ENCODE data around the gene ARHGAP26.

Gene ARHGAP26

DNA sequence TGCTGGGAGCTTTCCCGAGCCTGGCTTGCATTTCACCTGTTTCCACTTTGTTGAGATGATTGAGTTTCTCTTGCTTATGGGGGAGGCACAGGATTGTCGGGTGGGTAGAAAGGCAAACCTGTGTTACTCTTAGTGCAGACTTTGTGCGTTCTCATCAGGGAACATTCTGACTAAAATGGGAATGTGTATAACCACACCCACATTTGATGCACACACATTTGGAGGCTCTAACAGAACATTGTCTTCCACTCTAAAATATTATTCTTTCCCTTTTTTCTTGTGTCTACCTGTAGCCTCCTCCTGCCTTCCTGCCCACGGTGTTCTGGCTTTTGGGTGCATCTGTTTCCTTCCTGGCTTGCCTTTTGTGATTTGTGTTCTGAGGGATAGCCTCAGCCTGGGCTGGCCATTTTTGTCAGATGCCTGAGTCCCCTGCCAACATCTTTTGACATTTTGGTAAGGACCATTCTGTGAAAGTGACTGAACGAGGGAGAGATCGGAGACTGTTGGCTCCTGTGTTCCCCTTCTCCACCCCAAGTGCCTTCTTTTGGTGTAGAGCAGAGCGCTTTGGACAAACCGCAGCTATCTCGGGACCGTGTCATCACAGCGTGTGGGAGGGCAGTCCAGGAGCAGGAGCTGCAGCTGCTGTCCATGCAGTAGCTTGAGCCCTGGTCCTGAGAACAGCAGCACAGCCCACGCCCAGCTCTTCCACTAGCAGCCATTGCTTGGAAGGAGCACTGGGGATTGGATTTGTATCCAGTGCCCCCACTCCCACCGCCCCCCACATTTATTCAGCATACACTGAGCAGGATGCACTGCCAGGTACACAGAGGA, 101.4 kb downstream of the ARHGAP26 start:
- TF ChIP-seq, protein P1, sequence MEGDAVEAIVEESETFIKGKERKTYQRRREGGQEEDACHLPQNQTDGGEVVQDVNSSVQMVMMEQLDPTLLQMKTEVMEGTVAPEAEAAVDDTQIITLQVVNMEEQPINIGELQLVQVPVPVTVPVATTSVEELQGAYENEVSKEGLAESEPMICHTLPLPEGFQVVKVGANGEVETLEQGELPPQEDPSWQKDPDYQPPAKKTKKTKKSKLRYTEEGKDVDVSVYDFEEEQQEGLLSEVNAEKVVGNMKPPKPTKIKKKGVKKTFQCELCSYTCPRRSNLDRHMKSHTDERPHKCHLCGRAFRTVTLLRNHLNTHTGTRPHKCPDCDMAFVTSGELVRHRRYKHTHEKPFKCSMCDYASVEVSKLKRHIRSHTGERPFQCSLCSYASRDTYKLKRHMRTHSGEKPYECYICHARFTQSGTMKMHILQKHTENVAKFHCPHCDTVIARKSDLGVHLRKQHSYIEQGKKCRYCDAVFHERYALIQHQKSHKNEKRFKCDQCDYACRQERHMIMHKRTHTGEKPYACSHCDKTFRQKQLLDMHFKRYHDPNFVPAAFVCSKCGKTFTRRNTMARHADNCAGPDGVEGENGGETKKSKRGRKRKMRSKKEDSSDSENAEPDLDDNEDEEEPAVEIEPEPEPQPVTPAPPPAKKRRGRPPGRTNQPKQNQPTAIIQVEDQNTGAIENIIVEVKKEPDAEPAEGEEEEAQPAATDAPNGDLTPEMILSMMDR (IDR thresholded peaks at IDR 0.05), result no peak

DNA sequence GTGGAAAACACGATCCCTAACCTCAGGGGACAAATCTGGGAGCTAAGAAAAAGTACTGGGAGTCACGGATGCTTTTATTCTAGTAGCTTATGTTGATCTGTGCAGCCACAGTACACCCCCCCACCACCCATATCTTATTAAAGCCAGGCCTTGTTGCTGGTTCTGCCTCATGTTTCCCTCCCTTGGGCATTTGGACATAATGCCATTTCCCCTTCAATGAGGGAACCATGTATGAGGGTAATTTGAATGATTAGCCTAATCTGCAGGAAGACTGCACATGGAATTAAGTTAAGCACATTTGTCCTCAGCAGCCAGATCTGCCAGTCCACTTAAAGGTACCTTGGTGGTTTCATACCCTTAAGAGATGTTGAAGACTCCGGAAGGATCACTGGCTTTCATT, 102.0 kb downstream of the ARHGAP26 start:
- TF ChIP-seq, protein P1 (IDR thresholded peaks at IDR 0.05), result no peak

DNA sequence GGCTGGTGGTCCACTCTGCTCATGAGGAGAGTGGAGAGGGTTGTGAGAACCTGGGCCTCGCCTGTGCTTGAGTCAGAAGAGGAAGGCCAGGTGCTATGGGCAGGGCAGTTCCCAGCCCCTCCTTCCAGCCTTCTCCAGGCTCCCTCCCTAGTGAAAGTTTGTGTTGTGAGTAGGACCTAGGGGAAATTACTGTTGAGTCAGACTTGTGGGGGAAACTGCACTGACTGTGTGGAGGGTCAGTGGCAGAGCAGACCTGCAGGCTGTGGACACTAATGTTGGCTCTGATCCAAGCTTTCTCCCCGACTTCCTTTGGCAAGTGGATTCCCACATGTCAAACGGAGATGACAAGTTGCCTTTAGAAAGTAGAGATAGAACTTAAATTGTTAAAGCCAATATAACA, 102.6 kb downstream of the ARHGAP26 start:
- TF ChIP-seq, protein P1 (IDR thresholded peaks at IDR 0.05), result no peak

DNA sequence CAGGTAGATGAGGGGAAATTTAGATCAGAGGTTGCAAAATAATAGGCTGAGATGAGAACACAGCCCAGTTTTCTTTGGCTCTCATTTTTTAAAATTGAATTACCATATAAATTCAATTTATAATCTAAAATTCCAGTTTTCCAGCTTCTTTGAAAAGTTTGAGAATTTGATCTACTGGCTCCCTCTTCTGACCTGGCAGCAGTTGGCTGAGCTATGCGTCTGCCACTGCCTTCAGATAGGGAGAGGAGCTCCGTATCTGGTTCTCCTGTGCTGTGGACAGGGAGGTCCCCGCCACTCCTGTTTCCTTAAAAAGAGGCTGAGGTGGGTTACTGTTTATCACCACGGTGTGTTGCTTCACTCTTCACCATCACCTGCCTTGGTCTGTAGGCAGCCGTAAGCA, 103.7 kb downstream of the ARHGAP26 start:
- TF ChIP-seq, protein P1 (IDR thresholded peaks at IDR 0.05), result no peak

DNA sequence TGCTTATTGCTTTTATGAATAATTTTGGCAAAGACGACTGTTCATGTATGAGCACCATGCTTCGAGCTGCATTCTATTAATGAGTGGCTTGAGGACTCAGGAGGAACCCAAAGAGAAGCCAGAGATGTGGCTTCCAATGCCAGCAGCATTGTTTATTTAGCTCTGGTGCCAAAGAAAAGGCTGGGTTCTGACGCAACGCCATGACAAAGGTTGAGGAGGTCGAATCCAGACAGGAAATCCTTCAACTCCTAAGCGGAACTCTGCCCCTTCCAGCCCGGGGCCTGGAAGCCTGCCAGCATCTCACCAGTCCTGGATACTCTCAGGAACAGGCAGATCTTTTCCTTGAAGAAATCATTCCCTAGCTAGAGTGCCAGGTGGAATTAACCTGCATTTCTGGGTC, 104.4 kb downstream of the ARHGAP26 start:
- TF ChIP-seq, protein P1 (IDR thresholded peaks at IDR 0.05), result no peak

DNA sequence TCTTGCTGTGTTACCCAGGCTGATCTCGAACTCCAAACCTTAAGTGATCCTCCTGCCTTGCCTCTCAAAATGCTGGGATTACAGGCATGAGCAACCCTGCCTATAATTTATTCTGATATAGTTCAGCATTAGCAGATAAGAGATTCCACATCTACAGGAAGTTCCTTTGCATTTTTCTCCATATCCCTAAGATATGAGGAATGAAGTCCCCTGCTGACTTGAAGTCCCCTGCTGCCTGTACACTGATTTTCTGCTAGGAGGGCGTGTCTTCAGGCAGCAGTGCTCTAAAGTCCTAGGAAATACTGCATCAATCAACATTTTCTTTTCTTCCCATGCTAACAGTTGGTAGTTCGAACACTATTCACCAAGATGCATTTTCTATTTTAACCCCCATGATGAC, 105.8 kb downstream of the ARHGAP26 start:
- TF ChIP-seq, protein P1 (IDR thresholded peaks at IDR 0.05), result no peak

DNA sequence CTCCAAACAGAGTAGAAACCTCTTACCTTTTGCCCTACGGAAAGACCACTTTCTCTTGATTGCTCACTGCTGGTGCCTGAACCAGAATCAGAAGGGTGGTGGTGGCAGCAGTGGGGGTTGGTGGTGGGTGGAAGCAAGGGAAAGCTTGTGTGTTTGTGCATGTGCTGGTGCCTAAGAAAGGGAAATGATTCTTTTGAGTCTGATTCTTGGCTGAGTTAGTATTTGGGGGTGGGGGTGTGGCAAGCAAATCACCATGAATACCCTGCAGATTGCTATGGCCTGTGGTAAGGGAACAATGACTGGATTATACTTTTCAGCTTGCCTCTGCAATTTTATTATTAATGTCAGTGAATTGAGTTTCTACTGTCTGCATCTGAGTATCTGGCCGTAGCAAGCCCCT, 106.6 kb downstream of the ARHGAP26 start:
- TF ChIP-seq, protein P1 (IDR thresholded peaks at IDR 0.05), result no peak
